GM23338 (cell line): ENCODE data around the gene C1R.

ENCODE experiments used
- CTCF ChIP-seq, 2 experiments: fragments of 200-600 bp in 1 of 2; sonication (generic) in 1 of 2; conservative IDR thresholded peaks; 2 replicates each; pipeline versions ENCODE4 v1.5.1 to v1.6.1; 2016 to 2017; ENCODE audit warnings: antibody characterized with exemption in 2 of 2, low read depth in 2 of 2, mild to moderate bottlenecking in 2 of 2, moderate library complexity in 1 of 2
- EZH2 ChIP-seq: fragments of 200-600 bp; sonication (generic); IDR thresholded peaks from one replicate; pipeline ENCODE4 v1.8.0; 2017; ENCODE audit warnings: antibody characterized with exemption, mild to moderate bottlenecking, low read depth; ENCODE audit not compliant: unreplicated experiment
- EZH2phosphoT487 ChIP-seq: fragments of 200-600 bp; sonication (generic); IDR thresholded peaks from one replicate; pipeline ENCODE4 v1.8.1; 2018; ENCODE audit warnings: antibody characterized with exemption; ENCODE audit not compliant: unreplicated experiment
- POLR2AphosphoS5 ChIP-seq: IDR thresholded peaks from 2 replicates; pipeline ENCODE4 v1.6.1; 2016; ENCODE audit warnings: antibody characterized with exemption, low read depth
- REST ChIP-seq: IDR thresholded peaks from one replicate; pipeline ENCODE4 v1.6.1; 2018; ENCODE audit warnings: antibody characterized with exemption; ENCODE audit not compliant: unreplicated experiment

GRCh38 chr12:7096006-7096932 lies 4.0 kb upstream of the C1R start:
- TF ChIP-seq EZH2: no peak
- TF ChIP-seq CTCF (conservative IDR thresholded peaks at IDR 0.05; ENCODE audit: low read depth in 2 of 2): no peak
- TF ChIP-seq REST: no peak
- TF ChIP-seq POLR2AphosphoS5: no peak
- TF ChIP-seq EZH2phosphoT487: no peak
